ENCODE data around the gene PRSS16. TPM values are rescaled to one million over a fixed set of nuclear protein-coding genes. Genes with fewer than 3 reads are reported as not detected.

Gene PRSS16
- total and polyA plus RNA-seq, 10 donors: 0.09 to 6.0 (median 0.88) TPM

DNA sequence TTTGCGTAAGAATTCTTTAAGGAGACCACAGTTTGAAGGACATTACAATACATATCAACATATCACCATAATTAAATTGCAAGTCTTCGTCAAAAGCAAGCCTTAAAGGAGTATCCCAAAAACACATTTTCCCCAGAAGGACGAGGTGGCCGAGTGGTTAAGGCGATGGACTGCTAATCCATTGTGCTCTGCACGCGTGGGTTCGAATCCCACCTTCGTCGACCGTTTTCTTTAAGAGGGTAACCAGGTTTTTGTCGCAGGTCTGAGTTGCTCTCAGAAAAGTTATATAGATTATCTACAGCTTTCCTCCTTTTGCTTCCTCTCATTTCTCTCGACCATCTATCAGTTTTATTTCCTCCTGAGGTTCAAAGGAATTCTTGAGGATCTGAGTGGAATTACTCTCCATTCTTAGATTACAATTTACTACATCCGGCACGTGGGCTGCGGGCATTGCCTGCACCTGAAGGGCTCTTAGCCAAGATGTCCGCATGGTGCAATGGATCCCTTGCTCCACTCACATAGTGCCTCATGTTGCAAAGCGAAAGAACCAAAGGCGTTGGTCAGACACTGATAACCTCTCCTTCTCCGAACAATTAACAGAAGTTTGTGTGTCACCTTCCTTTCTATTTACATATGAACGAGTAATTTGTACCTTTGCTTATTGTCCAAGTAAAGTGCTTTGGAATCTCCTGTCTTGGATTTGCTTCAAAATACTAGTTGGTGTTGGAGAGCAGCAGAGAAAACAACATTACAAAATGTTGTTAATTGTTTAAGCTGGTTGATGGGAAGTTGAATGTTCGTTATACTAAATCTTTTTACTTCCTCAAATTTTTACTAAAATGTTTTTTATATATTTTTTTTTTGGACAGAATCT lies 50.6 kb downstream of the PRSS16 start:
- H3K36me3 ChIP-seq: no peaks in the 10 kb centered on the region
- intact Hi-C loops (cut with DNase I; ENCODE audit: low total_unique reads): no loop called here
- no peak for DNase-seq
- no peak overlapping the region for H3K27ac ChIP-seq
- no peaks in the 10 kb centered on the region for H3K4me1 ChIP-seq
- no peak overlapping the region for H3K4me3 ChIP-seq
- no peak for TF ChIP-seq POLR2A (IDR thresholded peaks at IDR 0.05)
- TF ChIP-seq, protein P1, sequence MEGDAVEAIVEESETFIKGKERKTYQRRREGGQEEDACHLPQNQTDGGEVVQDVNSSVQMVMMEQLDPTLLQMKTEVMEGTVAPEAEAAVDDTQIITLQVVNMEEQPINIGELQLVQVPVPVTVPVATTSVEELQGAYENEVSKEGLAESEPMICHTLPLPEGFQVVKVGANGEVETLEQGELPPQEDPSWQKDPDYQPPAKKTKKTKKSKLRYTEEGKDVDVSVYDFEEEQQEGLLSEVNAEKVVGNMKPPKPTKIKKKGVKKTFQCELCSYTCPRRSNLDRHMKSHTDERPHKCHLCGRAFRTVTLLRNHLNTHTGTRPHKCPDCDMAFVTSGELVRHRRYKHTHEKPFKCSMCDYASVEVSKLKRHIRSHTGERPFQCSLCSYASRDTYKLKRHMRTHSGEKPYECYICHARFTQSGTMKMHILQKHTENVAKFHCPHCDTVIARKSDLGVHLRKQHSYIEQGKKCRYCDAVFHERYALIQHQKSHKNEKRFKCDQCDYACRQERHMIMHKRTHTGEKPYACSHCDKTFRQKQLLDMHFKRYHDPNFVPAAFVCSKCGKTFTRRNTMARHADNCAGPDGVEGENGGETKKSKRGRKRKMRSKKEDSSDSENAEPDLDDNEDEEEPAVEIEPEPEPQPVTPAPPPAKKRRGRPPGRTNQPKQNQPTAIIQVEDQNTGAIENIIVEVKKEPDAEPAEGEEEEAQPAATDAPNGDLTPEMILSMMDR (IDR thresholded peaks at IDR 0.05 in 8 of 11, conservative IDR thresholded peaks at IDR 0.05 in 3 of 11): no peak
- no peak for TF ChIP-seq POLR2AphosphoS5 (IDR thresholded peaks at IDR 0.05)
- peaks cover 4 to 100% (median 86%) of the 10 kb centered on the region in 7 donors for H3K27me3 ChIP-seq (replicated peaks in 1 of 7)
- peaks cover 0 to 50% (median 5%) of the 10 kb centered on the region in 8 donors for H3K9me3 ChIP-seq
- WGBS, 5 donors: 22 to 27% (median 27%) methylated on average over 22 of the region's 22 CpGs

DNA sequence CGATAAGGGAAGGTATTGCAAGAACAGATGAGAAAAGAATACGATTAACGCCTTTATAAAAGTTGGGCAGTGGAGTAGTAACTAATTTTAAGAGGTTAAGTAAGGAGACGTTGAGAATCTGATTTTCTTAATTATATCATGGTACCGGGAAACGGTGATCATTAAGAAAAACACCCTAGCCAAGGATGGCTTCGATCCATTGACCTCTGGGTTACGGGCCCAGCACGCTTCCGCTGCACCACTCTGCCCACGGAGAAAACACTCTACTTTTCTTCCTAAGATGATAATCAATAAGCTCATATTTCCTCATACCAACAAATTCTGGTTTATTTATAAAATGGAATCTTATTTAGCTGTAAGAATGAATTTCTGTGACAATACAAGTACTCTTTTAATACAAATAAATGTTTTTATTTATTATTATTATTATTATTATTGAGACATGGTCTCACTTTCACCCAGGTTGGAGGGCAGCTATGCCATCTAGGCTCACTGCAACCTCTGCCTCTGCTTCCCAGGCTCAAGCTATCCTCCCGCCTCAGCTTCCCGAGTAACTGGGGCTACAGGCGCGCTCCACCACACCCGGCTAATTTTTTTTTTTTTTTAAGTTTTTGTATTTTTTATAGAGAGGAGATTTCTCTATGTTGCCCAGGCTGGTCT lies 56.2 kb downstream of the PRSS16 start:
- intact Hi-C loops (cut with DNase I; ENCODE audit: low total_unique reads): no loop called here
- DNase-seq: no peak
- TF ChIP-seq POLR2AphosphoS5 (IDR thresholded peaks at IDR 0.05) (no peak), POLR2A (IDR thresholded peaks at IDR 0.05) (no peak)
- TF ChIP-seq, protein P1 (IDR thresholded peaks at IDR 0.05 in 8 of 11, conservative IDR thresholded peaks at IDR 0.05 in 3 of 11): no peak
- Histone ChIP-seq H3K27me3 (replicated peaks in 1 of 7) (peaks cover 0 to 97% (median 50%) of the 10 kb centered on the region in 7 donors), H3K4me3 (no peak overlapping the region), H3K4me1 (no peaks in the 10 kb centered on the region), H3K36me3 (no peaks in the 10 kb centered on the region), H3K9me3 (peaks cover 0 to 17% (median 0%) of the 10 kb centered on the region in 8 donors), H3K27ac (no peak overlapping the region)
- WGBS, 5 donors: 35 to 51% (median 42%) methylated on average over 16 of the region's 16 CpGs

Other genes with a start within 250 kb of the PRSS16 start
- gene POM121L2, start 64.6 kb downstream of the PRSS16 start, total RNA-seq: not detected
- not detected for gene POM121L2, start 64.6 kb downstream of the PRSS16 start, polyA plus RNA-seq
- gene ZNF391, start 141.1 kb downstream of the PRSS16 start, total RNA-seq: 1 to 10 TPM; 1.9 to 4.9 (median 2.9) TPM
- 1 to 10 TPM; 1.4 to 2.1 (median 1.5) TPM for gene ZNF391, start 141.1 kb downstream of the PRSS16 start, polyA plus RNA-seq
- 10 to 100 TPM in 2 of 7 donors, 1 to 10 TPM in 5; 6.6 to 11.2 (median 7.8) TPM for gene ZNF184, start 225.4 kb downstream of the PRSS16 start, total RNA-seq
- gene ZNF184, start 225.4 kb downstream of the PRSS16 start, polyA plus RNA-seq: 1 to 10 TPM; 2.2 to 3.5 (median 3.0) TPM